H1 (cell line): ENCODE measurements around the gene ZNF135. TPM values are rescaled to one million over a fixed set of nuclear protein-coding genes. Genes with fewer than 3 reads are reported as not detected.

ENCODE experiments used
- GTF2F1 ChIP-seq: IDR thresholded peaks from 2 replicates; pipeline ENCODE4 v1.6.1; 2012; ENCODE audit warnings: low read depth, low read length, improper control_type of control experiment, borderline replicate concordance
- RBBP5 ChIP-seq: IDR thresholded peaks from 2 replicates; pipeline ENCODE4 v1.7.1; 2012; ENCODE audit warnings: low read depth, mild to moderate bottlenecking, inconsistent platforms, low read length, moderate library complexity, borderline replicate concordance
- RNF2 ChIP-seq: fragments of 200-900, 300-1000 bp; sonication (generic); IDR thresholded peaks from 2 replicates; pipeline ENCODE4 v1.7.1; 2016; ENCODE audit warnings: borderline replicate concordance, low read depth, mild to moderate bottlenecking, antibody characterized with exemption, low read length; ENCODE audit not compliant: poor library complexity, severe bottlenecking; ENCODE audit errors: missing control alignments
- SP1 ChIP-seq: IDR thresholded peaks from 2 replicates; pipeline ENCODE4 v1.6.1; 2011; ENCODE audit warnings: low read depth, low read length
- TEAD4 ChIP-seq: IDR thresholded peaks from 2 replicates; pipeline ENCODE4 v1.6.1; 2012; ENCODE audit warnings: low read depth, low read length, inconsistent platforms, mixed read lengths
- polyA plus RNA-seq, 7 experiments: library from polyadenylated mRNA; depleted of rRNA in 3 of 7; stranded (reverse) in 5 of 7; unstranded in 2 of 7; fragments of >200 nt in 5 of 7; fragments of 200-250 nt in 2 of 7; gene quantifications; 1 replicate in 5 of 7; 2 replicates in 1 of 7; 4 replicates in 1 of 7; pipeline versions ENCODE4 v1.2.1 to v1.2.3, GENCODE V29; 2011 to 2013; ENCODE audit warnings: missing spikeins in 2 of 7, mixed read lengths in 2 of 7
- total RNA-seq: library from RNA; stranded (reverse); fragmentation: NEBNext Ultra II Directional; extraction: Animal tissue kit (Norgen Biotek cat#: 25700); gene quantifications from 2 replicates; pipeline ENCODE4 v1.2.1, GENCODE V29; 2021

The ZNF135 gene
- total and polyA plus RNA-seq, 2 of the 8 experiments (the other 6 are each of a cell fraction or from before 2014, with no cell fraction given) = 5.2 to 7.9 TPM

GRCh38 chr19:58079792-58080191 is 20.7 kb downstream of the ZNF135 start (continued):
- no peak for TF ChIP-seq GTF2F1
- no peak for TF ChIP-seq RBBP5
- TF ChIP-seq SP1 = no peak
- no peak for TF ChIP-seq RNF2
- no peak for TF ChIP-seq TEAD4
